Naive thymus-derived CD8-positive, alpha-beta T cell (primary cell): Measurements from ENCODE around the gene GATA3. TPM values are rescaled to one million over a fixed set of nuclear protein-coding genes. Genes with fewer than 3 reads are reported as not detected.

ENCODE experiments used
- ATAC-seq, 2 donors: fragments of 150-1000 bp; cut with Tn5 transposase in 1 of 2; sonication (Bioruptor Pico), chemical (Tn5 transposase) in 1 of 2; 1 replicate in 1 of 2; 2 replicates in 1 of 2; pipeline ENCODE4 v1.10.0; 2021; ENCODE audit warnings: mild to moderate bottlenecking in 2 of 2, moderate library complexity in 2 of 2
- POLR2A ChIA-PET: fragments of 350-600 bp; sonication (Branson Sonifier 250); formaldehyde crosslinking; loops from one replicate; lab custom pipeline; 2021; ENCODE audit warnings: antibody characterized with exemption; lab: Charles Lee
- DNase-seq, 10 donors: peaks; one replicate each; pipeline versions ENCODE4 v3.0.0 to v3.0.0-alpha.2; 2020 to 2022
- H3K27ac Mint-ChIP-seq, 10 donors: one replicate each; pipeline ENCODE4 v1.8.0; 2020 to 2022; ENCODE audit warnings: mild to moderate bottlenecking in 10 of 10, mixed read lengths in 10 of 10, moderate library complexity in 4 of 10, inconsistent platforms in 1 of 10
- H3K27me3 Mint-ChIP-seq, 5 donors: one replicate each; pipeline ENCODE4 v1.8.0; 2021 to 2022; ENCODE audit warnings: mixed read lengths in 5 of 5
- H3K36me3 Mint-ChIP-seq, 3 donors: one replicate each; pipeline ENCODE4 v1.8.0; 2020 to 2022; ENCODE audit warnings: mixed read lengths in 3 of 3, mild to moderate bottlenecking in 2 of 3, inconsistent platforms in 1 of 3
- H3K4me1 Mint-ChIP-seq, 4 donors: one replicate each; pipeline ENCODE4 v1.8.0; 2021 to 2022; ENCODE audit warnings: mixed read lengths in 4 of 4
- H3K4me3 Mint-ChIP-seq, 10 donors: one replicate each; pipeline ENCODE4 v1.8.0; 2020 to 2022; ENCODE audit warnings: mild to moderate bottlenecking in 10 of 10, mixed read lengths in 10 of 10, moderate library complexity in 6 of 10, inconsistent platforms in 1 of 10
- H3K9me3 Mint-ChIP-seq, 9 donors: one replicate each; pipeline ENCODE4 v1.8.0; 2020 to 2022; ENCODE audit warnings: mixed read lengths in 9 of 9, mild to moderate bottlenecking in 3 of 9, inconsistent platforms in 1 of 9, moderate library complexity in 1 of 9
- polyA plus RNA-seq, 3 donors: library from polyadenylated mRNA; unstranded; fragments of 300-500 nt; fragmentation: Illumina TruSeq; gene quantifications; one replicate each; pipeline ENCODE4 v1.2.3, GENCODE V29; 2021
- total RNA-seq, 8 experiments: library from RNA in 2 of 8; stranded (reverse) in 2 of 8; gene quantifications; one replicate each; pipeline ENCODE4 v1.2.3 and lab custom pipeline; 2021 to 2026

GATA3 gene
- total and polyA plus RNA-seq, 5 experiments from 2014 or later, result 20.5 to 27.7 (median 23.9) TPM

GRCh38 chr10:8053446-8054243, 843 bp upstream of the GATA3 start:
- peak overlapping the region; percentile 89 to 99 (median 96) for H3K4me3 Mint-ChIP-seq
- peaks cover 0 to 15% (median 0%) of the 10 kb centered on the region in 3 donors for H3K36me3 Mint-ChIP-seq
- POLR2A ChIA-PET, result interaction anchor here (0.5 to 1.7 kb wide), 13 partner anchors 11 to 391 kb away, joined by 3 to 8 read pairs (median 4); no protein-coding TSS in a partner anchor
- peaks cover 19 to 70% (median 49%) of the 10 kb centered on the region in 4 donors for H3K4me1 Mint-ChIP-seq
- H3K9me3 Mint-ChIP-seq, result peaks cover 0 to 4% (median 0%) of the 10 kb centered on the region in 9 donors
- H3K27ac Mint-ChIP-seq, result peak overlapping the region; percentile 90 to 99 (median 96)
- DNase-seq (peak; percentile 80 to 93 (median 89)), ATAC-seq (peak; percentile 55 to 59)
- H3K27me3 Mint-ChIP-seq, result peaks cover 10 to 26% (median 20%) of the 10 kb centered on the region in 5 donors

GRCh38 chr10:8054244-8054493, 319 bp upstream of the GATA3 start:
- H3K4me3 Mint-ChIP-seq, result peak overlapping the region; percentile 89 to 99 (median 96)
- peaks cover 23 to 70% (median 49%) of the 10 kb centered on the region in 4 donors for H3K4me1 Mint-ChIP-seq
- peak overlapping the region; percentile 90 to 99 (median 96) for H3K27ac Mint-ChIP-seq
- POLR2A ChIA-PET, result interaction anchor here (0.6 to 1.7 kb wide), 10 partner anchors 12 to 390 kb away, joined by 3 to 8 read pairs (median 4); no protein-coding TSS in a partner anchor
- ATAC-seq (peak; percentile 0 to 1), DNase-seq (peak in 1 of 10 donors; percentile 61)
- H3K9me3 Mint-ChIP-seq, result peaks cover 0 to 4% (median 0%) of the 10 kb centered on the region in 9 donors
- H3K27me3 Mint-ChIP-seq, result peaks cover 8 to 21% (median 17%) of the 10 kb centered on the region in 5 donors
- H3K36me3 Mint-ChIP-seq, result peaks cover 0 to 19% (median 2%) of the 10 kb centered on the region in 3 donors

- Mint-ChIP-seq H3K4me1 (peaks cover 35 to 74% (median 59%) of the 10 kb centered on the region in 4 donors), H3K4me3 (peak overlapping the region; percentile 87 to 100 (median 94)), H3K36me3 (peaks cover 0 to 20% (median 2%) of the 10 kb centered on the region in 3 donors), H3K9me3 (peaks cover 0 to 4% (median 0%) of the 10 kb centered on the region in 9 donors), H3K27me3 (peaks cover 8 to 18% (median 16%) of the 10 kb centered on the region in 5 donors), H3K27ac (peak overlapping the region; percentile 91 to 99 (median 97))
- POLR2A ChIA-PET, result interaction anchor here (1.0 to 2.1 kb wide), 6 partner anchors 9 to 310 kb away, joined by 3 to 4 read pairs (median 4); partner anchors contain the start of genes ATP5F1C, KIN and TAF3
- DNase-seq (peak in 5 of 10 donors; percentile 35 to 63 (median 54)), ATAC-seq (peak in 1 of 2 donors; percentile 16)
Observed at GRCh38 chr10:8055420-8056349, 1.2 kb downstream of the GATA3 start.

GRCh38 chr10:8056378-8056777, 1.9 kb downstream of the GATA3 start:
- H3K4me3 Mint-ChIP-seq, result peak overlapping the region; percentile 87 to 100 (median 94)
- H3K36me3 Mint-ChIP-seq, result peaks cover 0 to 22% (median 2%) of the 10 kb centered on the region in 3 donors
- peak overlapping the region; percentile 87 to 99 (median 98) for H3K27ac Mint-ChIP-seq
- peak in 1 of 10 donors; percentile 31 for DNase-seq
- POLR2A ChIA-PET, result interaction anchor here (0.5 to 2.1 kb wide), 9 partner anchors 9 to 385 kb away, joined by 3 to 9 read pairs (median 4); partner anchors contain the start of genes ATP5F1C, KIN and TAF3
- peaks cover 8 to 18% (median 16%) of the 10 kb centered on the region in 5 donors for H3K27me3 Mint-ChIP-seq
- no peak for ATAC-seq
- H3K9me3 Mint-ChIP-seq, result peaks cover 0 to 4% (median 0%) of the 10 kb centered on the region in 9 donors
- H3K4me1 Mint-ChIP-seq, result peaks cover 41 to 80% (median 66%) of the 10 kb centered on the region in 4 donors

- ATAC-seq (peak; percentile 13 to 19), DNase-seq (peak in 5 of 10 donors; percentile 48 to 64 (median 60))
- POLR2A ChIA-PET, result interaction anchor here (0.5 to 2.1 kb wide), 9 partner anchors 8 to 384 kb away, joined by 3 to 9 read pairs (median 4); partner anchors contain the start of genes ATP5F1C, KIN and TAF3
- H3K4me1 Mint-ChIP-seq, result peaks cover 42 to 84% (median 71%) of the 10 kb centered on the region in 4 donors
- peaks cover 8 to 16% (median 15%) of the 10 kb centered on the region in 5 donors for H3K27me3 Mint-ChIP-seq
- peak overlapping the region; percentile 87 to 100 (median 94) for H3K4me3 Mint-ChIP-seq
- H3K27ac Mint-ChIP-seq, result peak overlapping the region; percentile 87 to 99 (median 98)
- peaks cover 0 to 4% (median 0%) of the 10 kb centered on the region in 9 donors for H3K9me3 Mint-ChIP-seq
- H3K36me3 Mint-ChIP-seq, result peaks cover 0 to 22% (median 2%) of the 10 kb centered on the region in 3 donors
Observed at GRCh38 chr10:8056871-8057331, 2.4 kb downstream of the GATA3 start.

- POLR2A ChIA-PET, result interaction anchor here (1.3 to 4.1 kb wide), 3 partner anchors 8 to 275 kb away, joined by 6 to 20 read pairs (median 9); no protein-coding TSS in a partner anchor
- DNase-seq (no peak), ATAC-seq (no peak)
- Mint-ChIP-seq H3K27me3 (peaks cover 4 to 8% (median 7%) of the 10 kb centered on the region in 5 donors), H3K4me1 (peaks cover 40 to 84% (median 72%) of the 10 kb centered on the region in 4 donors), H3K9me3 (peaks cover 0 to 2% (median 0%) of the 10 kb centered on the region in 9 donors), H3K27ac (peak overlapping the region; percentile 87 to 99 (median 98)), H3K36me3 (peaks cover 0 to 24% (median 2%) of the 10 kb centered on the region in 3 donors), H3K4me3 (peak overlapping the region; percentile 87 to 100 (median 94))
Observed at GRCh38 chr10:8057636-8058273, 3.3 kb downstream of the GATA3 start.

GRCh38 chr10:8058274-8059111, 4.0 kb downstream of the GATA3 start:
- Mint-ChIP-seq H3K4me3 (peak overlapping the region; percentile 87 to 100 (median 94)), H3K4me1 (peaks cover 41 to 84% (median 74%) of the 10 kb centered on the region in 4 donors), H3K27me3 (peaks cover 0 to 3% (median under 1%) of the 10 kb centered on the region in 5 donors), H3K36me3 (peaks cover 0 to 32% (median 4%) of the 10 kb centered on the region in 3 donors), H3K9me3 (peaks cover 0 to 2% (median 0%) of the 10 kb centered on the region in 9 donors), H3K27ac (peak overlapping the region; percentile 93 to 99 (median 98))
- ATAC-seq (no peak), DNase-seq (no peak)
- POLR2A ChIA-PET, result interaction anchor here (0.6 to 4.1 kb wide), 5 partner anchors 9 to 439 kb away, joined by 3 to 20 read pairs (median 9); no protein-coding TSS in a partner anchor

GRCh38 chr10:8059191-8059936, 4.9 kb downstream of the GATA3 start:
- Mint-ChIP-seq H3K9me3 (peaks cover 0 to 2% (median 0%) of the 10 kb centered on the region in 9 donors), H3K4me1 (peaks cover 42 to 85% (median 75%) of the 10 kb centered on the region in 4 donors), H3K4me3 (peak overlapping the region; percentile 81 to 100 (median 92)), H3K27me3 (peaks cover 0 to 3% (median 0%) of the 10 kb centered on the region in 5 donors), H3K27ac (peak overlapping the region; percentile 93 to 99 (median 98)), H3K36me3 (peaks cover 0 to 40% (median 7%) of the 10 kb centered on the region in 3 donors)
- DNase-seq (peak in 3 of 10 donors; percentile 20 to 40 (median 31)), ATAC-seq (no peak)
- POLR2A ChIA-PET, result interaction anchor here (0.6 to 4.1 kb wide), 7 partner anchors 9 to 384 kb away, joined by 3 to 20 read pairs (median 4); partner anchors contain the start of genes ATP5F1C, KIN and TAF3

- Mint-ChIP-seq H3K27ac (peak overlapping the region; percentile 93 to 99 (median 98)), H3K9me3 (no peaks in the 10 kb centered on the region), H3K4me1 (peaks cover 43 to 86% (median 80%) of the 10 kb centered on the region in 4 donors), H3K36me3 (peaks cover 0 to 47% (median 12%) of the 10 kb centered on the region in 3 donors), H3K4me3 (peak overlapping the region; percentile 81 to 100 (median 92)), H3K27me3 (peaks cover 0 to 2% (median 0%) of the 10 kb centered on the region in 5 donors)
- ATAC-seq (peak; percentile 33 to 46), DNase-seq (peak in 7 of 10 donors; percentile 42 to 71 (median 54))
- POLR2A ChIA-PET, result interaction anchor here (0.7 to 4.1 kb wide), 9 partner anchors 10 to 383 kb away, joined by 3 to 20 read pairs (median 4); partner anchors contain the start of genes ATP5F1C, KIN and TAF3
Observed at GRCh38 chr10:8060010-8060703, 5.7 kb downstream of the GATA3 start.
